Astrocyte (in vitro differentiated cells and primary cell): ENCODE data around the gene C10orf90.

Experiments used
- CTCF ChIP-seq: IDR thresholded peaks from 2 replicates; pipeline ENCODE4 v1.5.1; 2011; ENCODE audit warnings: low read depth, mild to moderate bottlenecking, inconsistent platforms, low read length, moderate library complexity; ENCODE audit not compliant: insufficient read depth
- EZH2 ChIP-seq: IDR thresholded peaks from 2 replicates; pipeline ENCODE4 v1.6.1; 2012; ENCODE audit warnings: mild to moderate bottlenecking, low read length, inconsistent platforms; ENCODE audit not compliant: insufficient read depth

GRCh38 chr10:126503392-126504062, 167.0 kb downstream of the C10orf90 start:
- no peak for TF ChIP-seq CTCF
- no peak for TF ChIP-seq EZH2
